ENCODE data around the gene IWS1. TPM values are rescaled to one million over a fixed set of nuclear protein-coding genes. Genes with fewer than 3 reads are reported as not detected.
A peak's percentile ranks its signal among the peaks of the same experiment; 100 is the strongest.

IWS1 gene
- total RNA-seq, 1 donor from 2014 or later = 39.8 TPM

GRCh38 chr2:127520424-127520823 is 5.9 kb downstream of the IWS1 start:
- Mint-ChIP-seq H3K4me1 (ENCODE audit: unreplicated experiment) (peaks cover 18% of the 10 kb centered on the region), H3K9me3 (ENCODE audit: unreplicated experiment) (no peaks in the 10 kb centered on the region), H3K27ac (ENCODE audit: unreplicated experiment) (no peak overlapping the region), H3K27me3 (ENCODE audit: unreplicated experiment) (no peaks in the 10 kb centered on the region), H3K36me3 (ENCODE audit: unreplicated experiment) (peaks cover 44% of the 10 kb centered on the region), H3K4me3 (ENCODE audit: unreplicated experiment) (no peak overlapping the region)
- no peak for DNase-seq (ENCODE audit: extremely low spot score, unreplicated experiment)
- no peak for TF ChIP-seq CTCF (IDR thresholded peaks at IDR 0.05)

- H3K36me3 Mint-ChIP-seq (ENCODE audit: unreplicated experiment) = peaks cover 53% of the 10 kb centered on the region
- H3K4me1 Mint-ChIP-seq (ENCODE audit: unreplicated experiment) = peaks cover 21% of the 10 kb centered on the region
- no peak overlapping the region for H3K27ac Mint-ChIP-seq (ENCODE audit: unreplicated experiment)
- no peak for TF ChIP-seq CTCF (IDR thresholded peaks at IDR 0.05)
- DNase-seq (ENCODE audit: extremely low spot score, unreplicated experiment) = no peak
- H3K4me3 Mint-ChIP-seq (ENCODE audit: unreplicated experiment) = no peak overlapping the region
- no peaks in the 10 kb centered on the region for H3K27me3 Mint-ChIP-seq (ENCODE audit: unreplicated experiment)
- H3K9me3 Mint-ChIP-seq (ENCODE audit: unreplicated experiment) = no peaks in the 10 kb centered on the region
Measured at GRCh38 chr2:127517465-127517864, 8.8 kb downstream of the IWS1 start.

GRCh38 chr2:127516041-127516762 is 10.1 kb downstream of the IWS1 start:
- no peaks in the 10 kb centered on the region for H3K9me3 Mint-ChIP-seq (ENCODE audit: unreplicated experiment)
- H3K27me3 Mint-ChIP-seq (ENCODE audit: unreplicated experiment) = no peaks in the 10 kb centered on the region
- H3K36me3 Mint-ChIP-seq (ENCODE audit: unreplicated experiment) = peaks cover 46% of the 10 kb centered on the region
- DNase-seq (ENCODE audit: extremely low spot score, unreplicated experiment) = no peak
- H3K4me3 Mint-ChIP-seq (ENCODE audit: unreplicated experiment) = no peak overlapping the region
- TF ChIP-seq CTCF (IDR thresholded peaks at IDR 0.05) = no peak
- peak overlapping the region; percentile 72 for H3K27ac Mint-ChIP-seq (ENCODE audit: unreplicated experiment)
- peaks cover 30% of the 10 kb centered on the region for H3K4me1 Mint-ChIP-seq (ENCODE audit: unreplicated experiment)

- no peaks in the 10 kb centered on the region for H3K27me3 Mint-ChIP-seq (ENCODE audit: unreplicated experiment)
- H3K36me3 Mint-ChIP-seq (ENCODE audit: unreplicated experiment) = peaks cover 48% of the 10 kb centered on the region
- peak overlapping the region; percentile 72 for H3K27ac Mint-ChIP-seq (ENCODE audit: unreplicated experiment)
- H3K9me3 Mint-ChIP-seq (ENCODE audit: unreplicated experiment) = no peaks in the 10 kb centered on the region
- H3K4me3 Mint-ChIP-seq (ENCODE audit: unreplicated experiment) = no peak overlapping the region
- H3K4me1 Mint-ChIP-seq (ENCODE audit: unreplicated experiment) = peaks cover 30% of the 10 kb centered on the region
- DNase-seq (ENCODE audit: extremely low spot score, unreplicated experiment) = no peak
- TF ChIP-seq CTCF (IDR thresholded peaks at IDR 0.05) = no peak
Measured at GRCh38 chr2:127515383-127515915, 10.8 kb downstream of the IWS1 start.

- no peak overlapping the region for H3K27ac Mint-ChIP-seq (ENCODE audit: unreplicated experiment)
- TF ChIP-seq CTCF (IDR thresholded peaks at IDR 0.05) = no peak
- no peaks in the 10 kb centered on the region for H3K9me3 Mint-ChIP-seq (ENCODE audit: unreplicated experiment)
- peaks cover 41% of the 10 kb centered on the region for H3K36me3 Mint-ChIP-seq (ENCODE audit: unreplicated experiment)
- peaks cover 38% of the 10 kb centered on the region for H3K4me1 Mint-ChIP-seq (ENCODE audit: unreplicated experiment)
- H3K4me3 Mint-ChIP-seq (ENCODE audit: unreplicated experiment) = no peak overlapping the region
- H3K27me3 Mint-ChIP-seq (ENCODE audit: unreplicated experiment) = no peaks in the 10 kb centered on the region
- no peak for DNase-seq (ENCODE audit: extremely low spot score, unreplicated experiment)
Measured at GRCh38 chr2:127514485-127514884, 11.8 kb downstream of the IWS1 start.

Measured in osteocyte (in vitro differentiated cells).